22Rv1 (cell line): ENCODE results near the gene ZNF2.

ENCODE experiments used
- ZFX ChIP-seq: fragments of 450-650 bp; IDR thresholded peaks from 2 replicates; pipeline ENCODE4 v1.6.1; 2017; ENCODE audit warnings: antibody characterized with exemption, borderline replicate concordance
- TF ChIP-seq, protein P1 (sequence below): fragments of 450-650 bp; IDR thresholded peaks from 2 replicates; pipeline ENCODE4 v1.5.1; 2017; ENCODE audit warnings: mild to moderate bottlenecking

DNA sequence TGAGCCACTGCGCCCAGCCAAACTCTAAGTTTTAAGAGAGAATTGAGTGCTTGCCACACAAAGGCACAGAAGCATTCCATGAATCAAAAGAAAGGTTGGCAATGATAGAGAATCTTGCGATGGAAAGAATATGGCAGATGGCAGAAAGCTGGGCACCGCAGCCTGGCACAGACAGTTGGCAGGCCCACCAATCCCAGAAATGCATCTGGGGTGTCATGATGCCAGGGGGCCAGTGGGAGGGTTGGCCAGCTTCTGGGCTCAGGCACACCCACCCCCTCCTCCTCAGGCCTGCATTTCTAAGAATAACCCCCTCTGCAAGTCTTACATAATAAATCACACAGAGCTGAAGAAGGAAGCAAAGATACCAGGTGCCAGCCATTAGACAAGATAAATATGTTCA is 19.6 kb downstream of the ZNF2 start:
- TF ChIP-seq, protein P1, sequence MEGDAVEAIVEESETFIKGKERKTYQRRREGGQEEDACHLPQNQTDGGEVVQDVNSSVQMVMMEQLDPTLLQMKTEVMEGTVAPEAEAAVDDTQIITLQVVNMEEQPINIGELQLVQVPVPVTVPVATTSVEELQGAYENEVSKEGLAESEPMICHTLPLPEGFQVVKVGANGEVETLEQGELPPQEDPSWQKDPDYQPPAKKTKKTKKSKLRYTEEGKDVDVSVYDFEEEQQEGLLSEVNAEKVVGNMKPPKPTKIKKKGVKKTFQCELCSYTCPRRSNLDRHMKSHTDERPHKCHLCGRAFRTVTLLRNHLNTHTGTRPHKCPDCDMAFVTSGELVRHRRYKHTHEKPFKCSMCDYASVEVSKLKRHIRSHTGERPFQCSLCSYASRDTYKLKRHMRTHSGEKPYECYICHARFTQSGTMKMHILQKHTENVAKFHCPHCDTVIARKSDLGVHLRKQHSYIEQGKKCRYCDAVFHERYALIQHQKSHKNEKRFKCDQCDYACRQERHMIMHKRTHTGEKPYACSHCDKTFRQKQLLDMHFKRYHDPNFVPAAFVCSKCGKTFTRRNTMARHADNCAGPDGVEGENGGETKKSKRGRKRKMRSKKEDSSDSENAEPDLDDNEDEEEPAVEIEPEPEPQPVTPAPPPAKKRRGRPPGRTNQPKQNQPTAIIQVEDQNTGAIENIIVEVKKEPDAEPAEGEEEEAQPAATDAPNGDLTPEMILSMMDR: no peak
- TF ChIP-seq ZFX: no peak
